SK-N-SH (cell line): ENCODE measurements around the gene MAP4K4. TPM values are rescaled to one million over a fixed set of nuclear protein-coding genes. Genes with fewer than 3 reads are reported as not detected.

ENCODE experiments used
- CTCF ChIA-PET: fragments of 300-600, 350-600 bp; formaldehyde crosslinking; extraction: SDS; loops from one replicate; lab custom pipeline; 2021; lab: Yijun Ruan, JAX
- POLR2A ChIA-PET: fragments of 350-600 bp; sonication (Branson Sonifier 250); formaldehyde crosslinking; extraction: SDS; loops from one replicate; lab custom pipeline; 2020; ENCODE audit warnings: antibody characterized with exemption, inconsistent platforms; lab: Yijun Ruan, JAX
- DNase-seq: peaks from one replicate; pipeline ENCODE4 v3.0.0; 2012
- H2AFZ ChIP-seq: fragments of 200-600 bp; sonication (generic); 2 replicates; pipeline ENCODE4 v1.8.1; 2016; ENCODE audit warnings: antibody characterized with exemption, mild to moderate bottlenecking, low read depth
- H3F3A ChIP-seq: fragments of 200-600 bp; sonication (generic); replicated peaks from 2 replicates; pipeline ENCODE3; 2016; ENCODE audit warnings: antibody characterized with exemption, mild to moderate bottlenecking; ENCODE audit not compliant: insufficient read depth
- H3K27ac ChIP-seq, 2 experiments: fragments of 200-500 bp in 1 of 2; fragments of 200-600 bp in 1 of 2; sonication (Bioruptor generic) in 1 of 2; sonication (generic), shearing (Covaris generic) in 1 of 2; 2 replicates each; pipeline versions ENCODE4 v1.5.1 to v1.6.1; 2014 to 2016; ENCODE audit warnings: low read depth in 2 of 2, inconsistent platforms in 1 of 2, low read length in 1 of 2, mild to moderate bottlenecking in 1 of 2, mixed read lengths in 1 of 2
- H3K27me3 ChIP-seq: fragments of 200-600 bp; sonication (generic), shearing (Covaris generic); 2 replicates; pipeline ENCODE4 v1.6.1; 2016; ENCODE audit warnings: mixed run types; ENCODE audit not compliant: insufficient read depth
- H3K36me3 ChIP-seq, 2 experiments: fragments of 200-500 bp in 1 of 2; fragments of 200-600 bp in 1 of 2; sonication (Bioruptor generic) in 1 of 2; sonication (generic) in 1 of 2; replicated peaks in 1 of 2; 2 replicates each; pipeline versions ENCODE3 to v1.5.1; 2014 to 2016; ENCODE audit warnings: low read length in 1 of 2, mild to moderate bottlenecking in 1 of 2; ENCODE audit not compliant: insufficient read depth in 2 of 2, control insufficient read depth in 1 of 2
- H3K4me1 ChIP-seq, 2 experiments: fragments of 200-500 bp in 1 of 2; fragments of 200-600 bp in 1 of 2; sonication (Bioruptor generic) in 1 of 2; sonication (generic), shearing (Covaris generic) in 1 of 2; 2 replicates each; pipeline versions ENCODE4 v1.5.1 to v1.6.1; 2014 to 2016; ENCODE audit warnings: low read depth in 1 of 2, low read length in 1 of 2, mixed run types in 1 of 2; ENCODE audit not compliant: insufficient read depth in 2 of 2, control insufficient read depth in 1 of 2
- H3K4me2 ChIP-seq: fragments of 200-600 bp; sonication (generic), shearing (Covaris generic); 2 replicates; pipeline ENCODE4 v1.6.1; 2017; ENCODE audit warnings: mixed run types
- H3K4me3 ChIP-seq, 2 experiments: fragments of 200-500 bp in 1 of 2; fragments of 200-600 bp in 1 of 2; sonication (Bioruptor generic) in 1 of 2; sonication (generic), shearing (Covaris generic) in 1 of 2; 2 replicates each; pipeline versions ENCODE4 v1.5.1 to v1.8.1; 2014 to 2016; ENCODE audit warnings: low read depth in 2 of 2, inconsistent platforms in 1 of 2, low read length in 1 of 2, mild to moderate bottlenecking in 1 of 2, mixed read lengths in 1 of 2, moderate library complexity in 1 of 2
- H3K79me2 ChIP-seq: fragments of 200-600 bp; sonication (generic); 2 replicates; pipeline ENCODE4 v1.8.1; 2017; ENCODE audit warnings: mild to moderate bottlenecking; ENCODE audit not compliant: insufficient read depth
- H3K9ac ChIP-seq: fragments of 200-600 bp; sonication (generic); 2 replicates; pipeline ENCODE4 v1.6.1; 2017; ENCODE audit warnings: mixed run types
- H3K9me2 ChIP-seq: fragments of 200-600 bp; sonication (generic); 2 replicates; pipeline ENCODE4 v1.6.1; 2017; ENCODE audit warnings: mixed run types
- H3K9me3 ChIP-seq: fragments of 200-600 bp; sonication (generic); 2 replicates; pipeline ENCODE4 v1.6.1; 2017; ENCODE audit warnings: mixed run types, mild to moderate bottlenecking, moderate library complexity
- H4K20me1 ChIP-seq: fragments of 200-600 bp; sonication (generic); 2 replicates; pipeline ENCODE4 v1.6.1; 2017; ENCODE audit warnings: mild to moderate bottlenecking, mixed run types; ENCODE audit not compliant: insufficient read depth
- CHD2 ChIP-seq: fragments of 150-350 bp; IDR thresholded peaks from 2 replicates; pipeline ENCODE4 v1.6.1; 2018; ENCODE audit warnings: low read length; ENCODE audit not compliant: partially characterized antibody
- GABPA ChIP-seq: IDR thresholded peaks from 2 replicates; pipeline ENCODE4 v1.4.0; 2012; ENCODE audit warnings: low read depth, mild to moderate bottlenecking
- JUND ChIP-seq: IDR thresholded peaks from 2 replicates; pipeline ENCODE4 v1.4.0; 2012
- MEF2A ChIP-seq: IDR thresholded peaks from 2 replicates; pipeline ENCODE4 v1.4.0; 2012; ENCODE audit warnings: low read depth, borderline replicate concordance
- NFIC ChIP-seq: IDR thresholded peaks from 2 replicates; pipeline ENCODE4 v1.4.0; 2012; ENCODE audit warnings: borderline replicate concordance
- NRF1 ChIP-seq: IDR thresholded peaks from 2 replicates; pipeline ENCODE4 v1.6.1; 2012; ENCODE audit warnings: low read depth, mild to moderate bottlenecking, low read length
- REST ChIP-seq: IDR thresholded peaks from 2 replicates; pipeline ENCODE4 v1.6.1; 2012; ENCODE audit warnings: mild to moderate bottlenecking, low read depth, low read length, moderate library complexity
- TAF1 ChIP-seq: IDR thresholded peaks from 2 replicates; pipeline ENCODE4 v1.6.1; 2012; ENCODE audit warnings: low read depth, mild to moderate bottlenecking, low read length, moderate library complexity, borderline replicate concordance
- WGBS: methylation state at CpG from one replicate; pipeline ENCODE4 v1.1.6; 2017; ENCODE audit warnings: low lambda C conversion rate; 5-methylcytosine and 5-hydroxymethylcytosine counted together
- polyA plus RNA-seq, 3 experiments: library from polyadenylated mRNA; depleted of rRNA; stranded (reverse); fragments of >200 nt; gene quantifications; 2 replicates each; pipeline ENCODE4 v1.2.3, GENCODE V29; 2012

Gene MAP4K4
- polyA plus RNA-seq, 1 of the 3 experiments (the other 2 are of a cell fraction) = 72.9 TPM

- peak overlapping the region; percentile 19; the same call in 1 of the 2 replicates for H3K4me2 ChIP-seq
- no peak overlapping the region for H2AFZ ChIP-seq
- peaks cover 77 to 85% of the 10 kb centered on the region in 2 experiments for H3K36me3 ChIP-seq
- 94% methylated on average over 6 of the region's 6 CpGs for WGBS
- H3F3A ChIP-seq = peaks cover 28% of the 10 kb centered on the region
- no peaks in the 10 kb centered on the region for H3K9me2 ChIP-seq
- H3K9me3 ChIP-seq = no peaks in the 10 kb centered on the region
- no peak for TF ChIP-seq NRF1
- TF ChIP-seq CHD2 = no peak
- no peak for TF ChIP-seq JUND
- TF ChIP-seq NFIC = no peak
- TF ChIP-seq MEF2A = no peak
- peaks cover 1 to 22% of the 10 kb centered on the region in 2 experiments; a peak in 2 of 4 replicates for H3K4me1 ChIP-seq
- H3K79me2 ChIP-seq = peaks cover 64% of the 10 kb centered on the region
- H3K27me3 ChIP-seq = no peaks in the 10 kb centered on the region
- no peak overlapping the region for H3K9ac ChIP-seq
- peaks cover 40% of the 10 kb centered on the region for H4K20me1 ChIP-seq
- CTCF ChIA-PET = interaction anchor here (0.7 to 0.9 kb wide), 2 partner anchors 18 to 413 kb away, joined by 3 read pairs; no protein-coding TSS in a partner anchor
- no peak for DNase-seq
- peak overlapping the region in 1 of 2 experiments; percentile 66; a peak in 2 of 4 replicates for H3K27ac ChIP-seq
- no peak overlapping the region for H3K4me3 ChIP-seq
- POLR2A ChIA-PET = no interaction called here
Observed at GRCh38 chr2:101843471-101843870, 146.0 kb downstream of the MAP4K4 start.

- no peaks in the 10 kb centered on the region for H3K9me3 ChIP-seq
- H3K4me1 ChIP-seq = peaks cover 3 to 22% of the 10 kb centered on the region in 2 experiments; a peak in 2 of 4 replicates
- no peaks in the 10 kb centered on the region for H3K27me3 ChIP-seq
- no peak for DNase-seq
- CTCF ChIA-PET = interaction anchor here (0.7 to 1.2 kb wide), 3 partner anchors 12 to 414 kb away, joined by 3 to 4 read pairs (median 3); no protein-coding TSS in a partner anchor
- H4K20me1 ChIP-seq = peaks cover 40% of the 10 kb centered on the region
- POLR2A ChIA-PET = no interaction called here
- no peak overlapping the region for H2AFZ ChIP-seq
- no peaks in the 10 kb centered on the region for H3K9me2 ChIP-seq
- no peak overlapping the region for H3K9ac ChIP-seq
- no peak overlapping the region for H3K4me3 ChIP-seq
- peaks cover 59% of the 10 kb centered on the region for H3K79me2 ChIP-seq
- H3K36me3 ChIP-seq = peaks cover 73 to 82% of the 10 kb centered on the region in 2 experiments
- peaks cover 28% of the 10 kb centered on the region for H3F3A ChIP-seq
- peak overlapping the region; percentile 43; the same call in 1 of the 2 replicates for H3K4me2 ChIP-seq
- TF ChIP-seq CHD2 = no peak
- no peak for TF ChIP-seq TAF1
- no peak for TF ChIP-seq REST
- no peak for TF ChIP-seq GABPA
- TF ChIP-seq NFIC = no peak
- TF ChIP-seq, all 33 proteins: peak for 0
- H3K27ac ChIP-seq = peak overlapping the region in 1 of 2 experiments; percentile 66; a peak in 2 of 4 replicates
- WGBS = 95% methylated on average over 12 of the region's 12 CpGs
Observed at GRCh38 chr2:101844055-101844635, 146.6 kb downstream of the MAP4K4 start.
